ENCODE measurements around the gene MYORG.

MYORG gene

GRCh38 chr9:34400686-34401602, 24.2 kb upstream of the MYORG start:
- H3K27ac ChIP-seq (ENCODE audit: low read depth, low read length): no peak overlapping the region

GRCh38 chr9:34400275-34400674, 23.6 kb upstream of the MYORG start:
- no peaks in the 10 kb centered on the region for H3K4me1 ChIP-seq (ENCODE audit: control insufficient read depth, insufficient read depth, low read length)
- H3K27me3 ChIP-seq (ENCODE audit: control insufficient read depth, insufficient read depth, low read length): no peaks in the 10 kb centered on the region
- H3K4me3 ChIP-seq (ENCODE audit: low read depth, low read length): no peak overlapping the region
- no peak overlapping the region for H3K27ac ChIP-seq (ENCODE audit: low read depth, low read length)
- peaks cover 26% of the 10 kb centered on the region for H3K36me3 ChIP-seq (ENCODE audit: control insufficient read depth, insufficient read depth, low read length)
- no peaks in the 10 kb centered on the region for H3K9me3 ChIP-seq (ENCODE audit: control insufficient read depth, insufficient read depth, low read depth, low read length)
- no peak overlapping the region for H3K9ac ChIP-seq (ENCODE audit: low read length)

More at GRCh38 chr9:34400686-34401602, 24.2 kb upstream of the MYORG start:
- H3K9ac ChIP-seq (ENCODE audit: low read length): no peak overlapping the region
- H3K4me1 ChIP-seq (ENCODE audit: control insufficient read depth, insufficient read depth, low read length): no peaks in the 10 kb centered on the region
- no peak overlapping the region for H3K4me3 ChIP-seq (ENCODE audit: low read depth, low read length)
- H3K36me3 ChIP-seq (ENCODE audit: control insufficient read depth, insufficient read depth, low read length): peaks cover 29% of the 10 kb centered on the region
- H3K9me3 ChIP-seq (ENCODE audit: control insufficient read depth, insufficient read depth, low read depth, low read length): no peaks in the 10 kb centered on the region
- no peaks in the 10 kb centered on the region for H3K27me3 ChIP-seq (ENCODE audit: control insufficient read depth, insufficient read depth, low read length)

- Histone ChIP-seq H3K9me3 (ENCODE audit: control insufficient read depth, insufficient read depth, low read depth, low read length) (no peaks in the 10 kb centered on the region), H3K27me3 (ENCODE audit: control insufficient read depth, insufficient read depth, low read length) (no peaks in the 10 kb centered on the region), H3K9ac (ENCODE audit: low read length) (no peak overlapping the region), H3K4me1 (ENCODE audit: control insufficient read depth, insufficient read depth, low read length) (no peaks in the 10 kb centered on the region), H3K27ac (ENCODE audit: low read depth, low read length) (no peak overlapping the region), H3K36me3 (ENCODE audit: control insufficient read depth, insufficient read depth, low read length) (peaks cover 21% of the 10 kb centered on the region), H3K4me3 (ENCODE audit: low read depth, low read length) (no peak overlapping the region)
These were observed 23.0 kb upstream of the MYORG start for GRCh38 chr9:34399729-34400128.

- peaks cover 21% of the 10 kb centered on the region for H3K36me3 ChIP-seq (ENCODE audit: control insufficient read depth, insufficient read depth, low read length)
- H3K9me3 ChIP-seq (ENCODE audit: control insufficient read depth, insufficient read depth, low read depth, low read length): no peaks in the 10 kb centered on the region
- H3K4me3 ChIP-seq (ENCODE audit: low read depth, low read length): no peak overlapping the region
- H3K27ac ChIP-seq (ENCODE audit: low read depth, low read length): no peak overlapping the region
- no peak overlapping the region for H3K9ac ChIP-seq (ENCODE audit: low read length)
- no peaks in the 10 kb centered on the region for H3K27me3 ChIP-seq (ENCODE audit: control insufficient read depth, insufficient read depth, low read length)
- H3K4me1 ChIP-seq (ENCODE audit: control insufficient read depth, insufficient read depth, low read length): no peaks in the 10 kb centered on the region
These were observed 22.2 kb upstream of the MYORG start for GRCh38 chr9:34398875-34399274.

GRCh38 chr9:34396276-34397214, 19.8 kb upstream of the MYORG start:
- Histone ChIP-seq H3K36me3 (ENCODE audit: control insufficient read depth, insufficient read depth, low read length) (peaks cover 5% of the 10 kb centered on the region; the same call in 1 of the 2 replicates), H3K9me3 (ENCODE audit: control insufficient read depth, insufficient read depth, low read depth, low read length) (no peaks in the 10 kb centered on the region), H3K9ac (ENCODE audit: low read length) (no peak overlapping the region), H3K4me1 (ENCODE audit: control insufficient read depth, insufficient read depth, low read length) (no peaks in the 10 kb centered on the region), H3K4me3 (ENCODE audit: low read depth, low read length) (no peak overlapping the region), H3K27ac (ENCODE audit: low read depth, low read length) (no peak overlapping the region), H3K27me3 (ENCODE audit: control insufficient read depth, insufficient read depth, low read length) (peaks cover 4% of the 10 kb centered on the region; the same call in 1 of the 2 replicates)

GRCh38 chr9:34392511-34392910, 15.8 kb upstream of the MYORG start:
- H3K9ac ChIP-seq (ENCODE audit: low read length): no peak overlapping the region
- no peaks in the 10 kb centered on the region for H3K4me1 ChIP-seq (ENCODE audit: control insufficient read depth, insufficient read depth, low read length)
- no peak overlapping the region for H3K4me3 ChIP-seq (ENCODE audit: low read depth, low read length)
- no peak overlapping the region for H3K27ac ChIP-seq (ENCODE audit: low read depth, low read length)
- peaks cover 4% of the 10 kb centered on the region; the same call in 1 of the 2 replicates for H3K27me3 ChIP-seq (ENCODE audit: control insufficient read depth, insufficient read depth, low read length)
- peaks cover 3% of the 10 kb centered on the region; the same call in 1 of the 2 replicates for H3K36me3 ChIP-seq (ENCODE audit: control insufficient read depth, insufficient read depth, low read length)
- no peaks in the 10 kb centered on the region for H3K9me3 ChIP-seq (ENCODE audit: control insufficient read depth, insufficient read depth, low read depth, low read length)

GRCh38 chr9:34387239-34387638, 10.5 kb upstream of the MYORG start:
- Histone ChIP-seq H3K9me3 (ENCODE audit: control insufficient read depth, insufficient read depth, low read depth, low read length) (no peaks in the 10 kb centered on the region), H3K27me3 (ENCODE audit: control insufficient read depth, insufficient read depth, low read length) (peaks cover 16% of the 10 kb centered on the region), H3K36me3 (ENCODE audit: control insufficient read depth, insufficient read depth, low read length) (no peaks in the 10 kb centered on the region), H3K4me1 (ENCODE audit: control insufficient read depth, insufficient read depth, low read length) (no peaks in the 10 kb centered on the region), H3K27ac (ENCODE audit: low read depth, low read length) (no peak overlapping the region), H3K9ac (ENCODE audit: low read length) (no peak overlapping the region), H3K4me3 (ENCODE audit: low read depth, low read length) (no peak overlapping the region)

- Histone ChIP-seq H3K36me3 (ENCODE audit: control insufficient read depth, insufficient read depth, low read length) (no peaks in the 10 kb centered on the region), H3K27ac (ENCODE audit: low read depth, low read length) (no peak overlapping the region), H3K4me1 (ENCODE audit: control insufficient read depth, insufficient read depth, low read length) (no peaks in the 10 kb centered on the region), H3K27me3 (ENCODE audit: control insufficient read depth, insufficient read depth, low read length) (peaks cover 22% of the 10 kb centered on the region), H3K9me3 (ENCODE audit: control insufficient read depth, insufficient read depth, low read depth, low read length) (no peaks in the 10 kb centered on the region), H3K4me3 (ENCODE audit: low read depth, low read length) (no peak overlapping the region), H3K9ac (ENCODE audit: low read length) (no peak overlapping the region)
These were observed 10.0 kb upstream of the MYORG start for GRCh38 chr9:34386656-34387055.

GRCh38 chr9:34385561-34386230, 9.0 kb upstream of the MYORG start:
- H3K27ac ChIP-seq (ENCODE audit: low read depth, low read length): no peak overlapping the region
- H3K27me3 ChIP-seq (ENCODE audit: control insufficient read depth, insufficient read depth, low read length): peaks cover 31% of the 10 kb centered on the region
- H3K4me1 ChIP-seq (ENCODE audit: control insufficient read depth, insufficient read depth, low read length): no peaks in the 10 kb centered on the region
- no peaks in the 10 kb centered on the region for H3K36me3 ChIP-seq (ENCODE audit: control insufficient read depth, insufficient read depth, low read length)
- no peak overlapping the region for H3K4me3 ChIP-seq (ENCODE audit: low read depth, low read length)
- H3K9ac ChIP-seq (ENCODE audit: low read length): no peak overlapping the region
- H3K9me3 ChIP-seq (ENCODE audit: control insufficient read depth, insufficient read depth, low read depth, low read length): no peaks in the 10 kb centered on the region

GRCh38 chr9:34384368-34385165, 7.9 kb upstream of the MYORG start:
- peaks cover 41% of the 10 kb centered on the region for H3K27me3 ChIP-seq (ENCODE audit: control insufficient read depth, insufficient read depth, low read length)

More at GRCh38 chr9:34384368-34385165, 7.9 kb upstream of the MYORG start:
- Histone ChIP-seq H3K9me3 (ENCODE audit: control insufficient read depth, insufficient read depth, low read depth, low read length) (no peaks in the 10 kb centered on the region), H3K4me3 (ENCODE audit: low read depth, low read length) (no peak overlapping the region), H3K4me1 (ENCODE audit: control insufficient read depth, insufficient read depth, low read length) (peaks cover 7% of the 10 kb centered on the region; the same call in 1 of the 2 replicates), H3K36me3 (ENCODE audit: control insufficient read depth, insufficient read depth, low read length) (no peaks in the 10 kb centered on the region), H3K27ac (ENCODE audit: low read depth, low read length) (no peak overlapping the region), H3K9ac (ENCODE audit: low read length) (no peak overlapping the region)

Data from HUES6 (cell line).